HCT116 (cell line): ENCODE results near the gene KIRREL3. TPM values are rescaled to one million over a fixed set of nuclear protein-coding genes. Genes with fewer than 3 reads are reported as not detected.

Experiments
- ATAC-seq: fragments of 200-7000 bp; cut with Tn5 transposase; 2 replicates; pipeline ENCODE4 v1.9.1; 2020; ENCODE audit warnings: mild to moderate bottlenecking, moderate library complexity
- BruUV-seq: library from RNA; stranded (reverse); fragments of 400-500 nt; replicated peaks from 2 replicates; lab custom pipeline; 2021; lab: Mats Ljungman, UMichigan
- CTCF ChIA-PET: fragments of 300-600 bp; sonication (Branson Sonifier 250); formaldehyde crosslinking; loops from one replicate; lab custom pipeline; 2021; ENCODE audit warnings: antibody characterized with exemption; lab: Charles Lee
- POLR2A ChIA-PET: fragments of 300-600, 350-600 bp; sonication (Branson Sonifier 250); formaldehyde crosslinking; loops from one replicate; lab custom pipeline; 2021; ENCODE audit warnings: antibody characterized with exemption; lab: Charles Lee
- RAD21 ChIA-PET, 2 experiments: fragments of 300-600 bp; sonication (Branson Sonifier 250); formaldehyde crosslinking; loops; one replicate each; lab custom pipeline; 2023; ENCODE audit warnings: low total read pairs in 2 of 2; ENCODE audit not compliant: uncharacterized antibody in 2 of 2, unreplicated experiment in 2 of 2, low non-redundant PET in 1 of 2; lab: Charles Lee
- DNase-seq: peaks from one replicate; pipeline ENCODE4 v3.0.0-alpha.2; 2010; ENCODE audit warnings: low read depth, low spot score
- H2AFZ ChIP-seq: fragments of 200-600 bp; shearing (Covaris generic), sonication (generic); 2 replicates; pipeline ENCODE4 v1.6.1; 2017; ENCODE audit warnings: low read depth, mixed run types, mixed read lengths, antibody characterized with exemption, low read length; ENCODE audit not compliant: poor library complexity, severe bottlenecking
- H3K27ac ChIP-seq: 2 replicates; pipeline ENCODE4 v1.5.1; 2012; ENCODE audit warnings: low read depth, low read length
- H3K27me3 ChIP-seq: fragments of 200-600 bp; sonication (generic); 2 replicates; pipeline ENCODE4 v1.6.1; 2016; ENCODE audit warnings: mixed run types, low read length, mixed read lengths; ENCODE audit not compliant: insufficient read depth
- H3K36me3 ChIP-seq, 2 experiments: fragments of 200-500 bp in 1 of 2; fragments of 200-600 bp in 1 of 2; sonication (Bioruptor generic) in 1 of 2; sonication (generic) in 1 of 2; 2 replicates each; pipeline versions ENCODE4 v1.5.1 to v1.6.1; 2014 to 2016; ENCODE audit warnings: low read length in 2 of 2, inconsistent platforms in 1 of 2, mixed read lengths in 1 of 2, mixed run types in 1 of 2; ENCODE audit not compliant: insufficient read depth in 2 of 2, control insufficient read depth in 1 of 2
- H3K4me1 ChIP-seq, 2 experiments: fragments of 200-600 bp in 1 of 2; sonication (generic) in 1 of 2; 2 replicates each; pipeline versions ENCODE4 v1.5.1 to v1.6.1; 2012 to 2017; ENCODE audit warnings: low read length in 2 of 2, inconsistent platforms in 1 of 2, mild to moderate bottlenecking in 1 of 2, mixed read lengths in 1 of 2, mixed run types in 1 of 2, moderate library complexity in 1 of 2; ENCODE audit not compliant: insufficient read depth in 2 of 2, control insufficient read depth in 1 of 2
- H3K4me2 ChIP-seq: fragments of 200-600 bp; sonication (generic); 2 replicates; pipeline ENCODE4 v1.6.1; 2017; ENCODE audit warnings: mixed run types, low read length, mixed read lengths
- H3K4me3 ChIP-seq, 2 experiments: fragments of 200-600 bp in 1 of 2; sonication (generic) in 1 of 2; replicated peaks in 1 of 2; 2 replicates each; pipeline ENCODE4 v1.5.1; 2011 to 2016; ENCODE audit warnings: low read length in 2 of 2, control low read depth in 1 of 2, low read depth in 1 of 2, mild to moderate bottlenecking in 1 of 2, mixed read lengths in 1 of 2, mixed run types in 1 of 2
- H3K79me2 ChIP-seq: fragments of 200-600 bp; sonication (generic); 2 replicates; pipeline ENCODE4 v1.6.1; 2017; ENCODE audit warnings: mild to moderate bottlenecking, mixed run types, low read length, moderate library complexity, mixed read lengths; ENCODE audit not compliant: insufficient read depth
- H3K9ac ChIP-seq: fragments of 200-600 bp; sonication (generic); 2 replicates; pipeline ENCODE4 v1.6.1; 2016; ENCODE audit warnings: low read length, mixed read lengths
- H3K9me2 ChIP-seq: fragments of 200-600 bp; sonication (generic), shearing (Covaris generic); 2 replicates; pipeline ENCODE4 v1.6.1; 2017; ENCODE audit warnings: mixed run types, mild to moderate bottlenecking, moderate library complexity; ENCODE audit not compliant: insufficient read depth
- H3K9me3 ChIP-seq, 2 experiments: fragments of 200-500 bp in 1 of 2; fragments of 200-600 bp in 1 of 2; sonication (Bioruptor generic) in 1 of 2; sonication (generic) in 1 of 2; 2 replicates each; pipeline ENCODE4 v1.6.1; 2014 to 2017; ENCODE audit warnings: low read length in 2 of 2, mixed read lengths in 2 of 2, inconsistent platforms in 1 of 2, low read depth in 1 of 2, mild to moderate bottlenecking in 1 of 2, mixed run types in 1 of 2, moderate library complexity in 1 of 2; ENCODE audit not compliant: control insufficient read depth in 1 of 2, insufficient read depth in 1 of 2
- H4K20me1 ChIP-seq: fragments of 200-600 bp; sonication (generic), shearing (Covaris generic); 2 replicates; pipeline ENCODE4 v1.6.1; 2017; ENCODE audit warnings: mixed run types, mild to moderate bottlenecking, moderate library complexity; ENCODE audit not compliant: insufficient read depth
- CBX3 ChIP-seq: IDR thresholded peaks from 2 replicates; pipeline ENCODE4 v1.6.1; 2012; ENCODE audit warnings: low read depth
- CEBPB ChIP-seq: IDR thresholded peaks from 2 replicates; pipeline ENCODE4 v1.6.1; 2012; ENCODE audit warnings: low read depth
- EZH2phosphoT487 ChIP-seq: fragments of 200-600 bp; IDR thresholded peaks from 2 replicates; pipeline ENCODE4 v1.6.1; 2018; ENCODE audit warnings: antibody characterized with exemption, borderline replicate concordance
- POLR2A ChIP-seq: IDR thresholded peaks from 2 replicates; pipeline ENCODE4 v1.7.0; 2011; ENCODE audit warnings: borderline replicate concordance; ENCODE audit not compliant: insufficient read depth, insufficient read length; ENCODE audit errors: extremely low read depth
- POLR2AphosphoS5 ChIP-seq: IDR thresholded peaks from 2 replicates; pipeline ENCODE4 v1.6.1; 2011; ENCODE audit warnings: mild to moderate bottlenecking, low read depth, low read length, moderate library complexity
- RAD21 ChIP-seq: IDR thresholded peaks from 2 replicates; pipeline ENCODE4 v1.6.1; 2012; ENCODE audit warnings: low read depth, mild to moderate bottlenecking
- SIN3A ChIP-seq: IDR thresholded peaks from 2 replicates; pipeline ENCODE4 v1.6.1; 2012; ENCODE audit warnings: low read depth
- SP1 ChIP-seq: IDR thresholded peaks from 2 replicates; pipeline ENCODE4 v1.6.1; 2012; ENCODE audit warnings: low read depth
- TCF7L2 ChIP-seq: IDR thresholded peaks from 2 replicates; pipeline ENCODE4 v1.7.0; 2011; ENCODE audit warnings: borderline replicate concordance, inconsistent platforms; ENCODE audit not compliant: insufficient read depth, insufficient read length; ENCODE audit errors: extremely low read depth
- ZNF274 ChIP-seq: fragments of 200-500 bp; sonication (Bioruptor generic); IDR thresholded peaks from 2 replicates; pipeline ENCODE4 v1.6.1; 2014; ENCODE audit warnings: mild to moderate bottlenecking, low read depth, low read length, inconsistent platforms
- intact Hi-C: fragments of 100-400 bp; cut with micrococcal nuclease; formaldehyde crosslinking; loops from 2 replicates; pipeline ENCODE4 v1.10.0; 2022
- total RNA-seq: library from RNA; stranded (reverse); gene quantifications from one replicate; pipeline ENCODE4 v1.2.1, GENCODE V29; 2021; ENCODE audit not compliant: unreplicated experiment
- TF ChIP-seq, protein P1 (sequence below): IDR thresholded peaks from 2 replicates; pipeline ENCODE4 v1.6.1; 2012
- TF ChIP-seq, protein P2 (sequence below): IDR thresholded peaks from 2 replicates; pipeline ENCODE4 v1.6.1; 2012; ENCODE audit warnings: low read depth
- TF ChIP-seq, protein P3 (sequence below): IDR thresholded peaks from 2 replicates; pipeline ENCODE4 v1.6.1; 2011; ENCODE audit warnings: mild to moderate bottlenecking, low read length, moderate library complexity; ENCODE audit not compliant: insufficient replicate concordance; ENCODE audit errors: extremely low read depth
- TF ChIP-seq, protein P4 (sequence below), 3 experiments: fragments of 200-600 bp in 1 of 3; sonication (generic) in 1 of 3; IDR thresholded peaks in 2 of 3; conservative IDR thresholded peaks in 1 of 3; 2 replicates each; pipeline ENCODE4 v1.5.1; 2012 to 2017; ENCODE audit warnings: low read depth in 2 of 3, low read length in 2 of 3, antibody characterized with exemption in 1 of 3, borderline replicate concordance in 1 of 3, control low read depth in 1 of 3, mild to moderate bottlenecking in 1 of 3, mixed read lengths in 1 of 3, mixed run types in 1 of 3, moderate library complexity in 1 of 3; ENCODE audit not compliant: insufficient read depth in 1 of 3

The KIRREL3 gene
- total RNA-seq, 1 experiment from 2014 or later = not detected

DNA sequence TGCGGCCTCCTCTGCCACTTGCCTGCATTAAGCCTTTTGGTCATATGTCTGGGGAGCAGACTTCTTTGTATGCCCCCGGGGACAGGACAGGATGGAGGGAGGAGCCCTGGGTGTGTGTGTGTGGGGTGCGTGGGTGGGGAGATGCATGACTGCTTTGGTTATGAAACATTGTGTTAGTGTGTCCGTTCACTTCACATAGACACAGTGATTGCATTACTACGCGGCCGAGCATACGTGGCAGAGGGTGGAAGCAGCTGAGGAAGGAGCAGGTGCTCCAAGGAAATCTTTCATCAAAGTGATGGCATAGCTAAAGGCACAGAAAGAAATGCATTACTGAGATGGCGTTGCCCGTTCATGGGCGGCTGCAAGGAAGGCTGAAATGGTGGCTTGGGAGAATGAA, 384.7 kb downstream of the KIRREL3 start:
- Histone ChIP-seq H3K4me2 (no peak overlapping the region), H3K27ac (no peak overlapping the region), H3K9ac (no peak overlapping the region), H2AFZ (no peak overlapping the region), H3K27me3 (peaks cover 48% of the 10 kb centered on the region), H3K4me1 (no peaks in the 10 kb centered on the region), H3K4me3 (no peak overlapping the region), H4K20me1 (no peaks in the 10 kb centered on the region), H3K79me2 (no peaks in the 10 kb centered on the region), H3K9me2 (no peaks in the 10 kb centered on the region; the same call in 1 of the 2 replicates), H3K36me3 (no peaks in the 10 kb centered on the region), H3K9me3 (no peaks in the 10 kb centered on the region)
- no peak for TF ChIP-seq TCF7L2
- no peak for TF ChIP-seq RAD21
- TF ChIP-seq, protein P1, sequence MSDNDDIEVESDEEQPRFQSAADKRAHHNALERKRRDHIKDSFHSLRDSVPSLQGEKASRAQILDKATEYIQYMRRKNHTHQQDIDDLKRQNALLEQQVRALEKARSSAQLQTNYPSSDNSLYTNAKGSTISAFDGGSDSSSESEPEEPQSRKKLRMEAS = no peak
- TF ChIP-seq CEBPB = no peak
- TF ChIP-seq, protein P2, sequence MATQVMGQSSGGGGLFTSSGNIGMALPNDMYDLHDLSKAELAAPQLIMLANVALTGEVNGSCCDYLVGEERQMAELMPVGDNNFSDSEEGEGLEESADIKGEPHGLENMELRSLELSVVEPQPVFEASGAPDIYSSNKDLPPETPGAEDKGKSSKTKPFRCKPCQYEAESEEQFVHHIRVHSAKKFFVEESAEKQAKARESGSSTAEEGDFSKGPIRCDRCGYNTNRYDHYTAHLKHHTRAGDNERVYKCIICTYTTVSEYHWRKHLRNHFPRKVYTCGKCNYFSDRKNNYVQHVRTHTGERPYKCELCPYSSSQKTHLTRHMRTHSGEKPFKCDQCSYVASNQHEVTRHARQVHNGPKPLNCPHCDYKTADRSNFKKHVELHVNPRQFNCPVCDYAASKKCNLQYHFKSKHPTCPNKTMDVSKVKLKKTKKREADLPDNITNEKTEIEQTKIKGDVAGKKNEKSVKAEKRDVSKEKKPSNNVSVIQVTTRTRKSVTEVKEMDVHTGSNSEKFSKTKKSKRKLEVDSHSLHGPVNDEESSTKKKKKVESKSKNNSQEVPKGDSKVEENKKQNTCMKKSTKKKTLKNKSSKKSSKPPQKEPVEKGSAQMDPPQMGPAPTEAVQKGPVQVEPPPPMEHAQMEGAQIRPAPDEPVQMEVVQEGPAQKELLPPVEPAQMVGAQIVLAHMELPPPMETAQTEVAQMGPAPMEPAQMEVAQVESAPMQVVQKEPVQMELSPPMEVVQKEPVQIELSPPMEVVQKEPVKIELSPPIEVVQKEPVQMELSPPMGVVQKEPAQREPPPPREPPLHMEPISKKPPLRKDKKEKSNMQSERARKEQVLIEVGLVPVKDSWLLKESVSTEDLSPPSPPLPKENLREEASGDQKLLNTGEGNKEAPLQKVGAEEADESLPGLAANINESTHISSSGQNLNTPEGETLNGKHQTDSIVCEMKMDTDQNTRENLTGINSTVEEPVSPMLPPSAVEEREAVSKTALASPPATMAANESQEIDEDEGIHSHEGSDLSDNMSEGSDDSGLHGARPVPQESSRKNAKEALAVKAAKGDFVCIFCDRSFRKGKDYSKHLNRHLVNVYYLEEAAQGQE = no peak
- no peak for TF ChIP-seq POLR2AphosphoS5
- no peak for TF ChIP-seq CBX3
- no peak for TF ChIP-seq SP1
- no peak for TF ChIP-seq POLR2A
- TF ChIP-seq SIN3A = no peak
- TF ChIP-seq, protein P3, sequence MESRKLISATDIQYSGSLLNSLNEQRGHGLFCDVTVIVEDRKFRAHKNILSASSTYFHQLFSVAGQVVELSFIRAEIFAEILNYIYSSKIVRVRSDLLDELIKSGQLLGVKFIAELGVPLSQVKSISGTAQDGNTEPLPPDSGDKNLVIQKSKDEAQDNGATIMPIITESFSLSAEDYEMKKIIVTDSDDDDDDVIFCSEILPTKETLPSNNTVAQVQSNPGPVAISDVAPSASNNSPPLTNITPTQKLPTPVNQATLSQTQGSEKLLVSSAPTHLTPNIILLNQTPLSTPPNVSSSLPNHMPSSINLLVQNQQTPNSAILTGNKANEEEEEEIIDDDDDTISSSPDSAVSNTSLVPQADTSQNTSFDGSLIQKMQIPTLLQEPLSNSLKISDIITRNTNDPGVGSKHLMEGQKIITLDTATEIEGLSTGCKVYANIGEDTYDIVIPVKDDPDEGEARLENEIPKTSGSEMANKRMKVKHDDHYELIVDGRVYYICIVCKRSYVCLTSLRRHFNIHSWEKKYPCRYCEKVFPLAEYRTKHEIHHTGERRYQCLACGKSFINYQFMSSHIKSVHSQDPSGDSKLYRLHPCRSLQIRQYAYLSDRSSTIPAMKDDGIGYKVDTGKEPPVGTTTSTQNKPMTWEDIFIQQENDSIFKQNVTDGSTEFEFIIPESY = no peak
- TF ChIP-seq ZNF274 = no peak
- no peak for TF ChIP-seq EZH2phosphoT487
- TF ChIP-seq, protein P4, sequence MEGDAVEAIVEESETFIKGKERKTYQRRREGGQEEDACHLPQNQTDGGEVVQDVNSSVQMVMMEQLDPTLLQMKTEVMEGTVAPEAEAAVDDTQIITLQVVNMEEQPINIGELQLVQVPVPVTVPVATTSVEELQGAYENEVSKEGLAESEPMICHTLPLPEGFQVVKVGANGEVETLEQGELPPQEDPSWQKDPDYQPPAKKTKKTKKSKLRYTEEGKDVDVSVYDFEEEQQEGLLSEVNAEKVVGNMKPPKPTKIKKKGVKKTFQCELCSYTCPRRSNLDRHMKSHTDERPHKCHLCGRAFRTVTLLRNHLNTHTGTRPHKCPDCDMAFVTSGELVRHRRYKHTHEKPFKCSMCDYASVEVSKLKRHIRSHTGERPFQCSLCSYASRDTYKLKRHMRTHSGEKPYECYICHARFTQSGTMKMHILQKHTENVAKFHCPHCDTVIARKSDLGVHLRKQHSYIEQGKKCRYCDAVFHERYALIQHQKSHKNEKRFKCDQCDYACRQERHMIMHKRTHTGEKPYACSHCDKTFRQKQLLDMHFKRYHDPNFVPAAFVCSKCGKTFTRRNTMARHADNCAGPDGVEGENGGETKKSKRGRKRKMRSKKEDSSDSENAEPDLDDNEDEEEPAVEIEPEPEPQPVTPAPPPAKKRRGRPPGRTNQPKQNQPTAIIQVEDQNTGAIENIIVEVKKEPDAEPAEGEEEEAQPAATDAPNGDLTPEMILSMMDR (IDR thresholded peaks at IDR 0.05 in 2 of 3, conservative IDR thresholded peaks at IDR 0.05 in 1 of 3; ENCODE audit: borderline replicate concordance in 1 of 3, insufficient read depth in 1 of 3, low read depth in 2 of 3, low read length in 2 of 3) = no peak
- ATAC-seq = no peak
- POLR2A ChIA-PET = no interaction called here
- CTCF ChIA-PET = no interaction called here
- no peak for DNase-seq
- no TSS peak for BruUV-seq
- RAD21 ChIA-PET = no interaction called here
- intact Hi-C loops = no loop called here
